BE2C (cell line): ENCODE results near the gene NEAT1.

Experiments
- DNase-seq: peaks from one replicate; pipeline ENCODE4 v3.0.0-alpha.2; 2020
- H3K27me3 ChIP-seq: fragments of 250-450 bp; sonication (Bioruptor Pico); 2 replicates; pipeline ENCODE4 v1.5.1; 2020; ENCODE audit warnings: mild to moderate bottlenecking
- H3K36me3 ChIP-seq: fragments of 250-450 bp; sonication (Bioruptor Pico); 2 replicates; pipeline ENCODE4 v1.5.1; 2020; ENCODE audit warnings: mild to moderate bottlenecking
- H3K4me1 ChIP-seq: fragments of 250-450 bp; sonication (Bioruptor Pico); 2 replicates; pipeline ENCODE4 v1.5.1; 2020
- H3K4me3 ChIP-seq: 2 replicates; pipeline ENCODE4 v1.5.1; 2011; ENCODE audit warnings: low read depth, low read length
- H3K9me3 ChIP-seq: fragments of 250-450 bp; sonication (Bioruptor Pico); 2 replicates; pipeline ENCODE4 v1.5.1; 2020
- CTCF ChIP-seq: IDR thresholded peaks from 2 replicates; pipeline ENCODE4 v1.5.1; 2012; ENCODE audit warnings: mild to moderate bottlenecking, low read depth, low read length

Gene NEAT1

GRCh38 chr11:65444314-65445051 is 21.9 kb downstream of the NEAT1 start:
- TF ChIP-seq CTCF, result no peak
- Histone ChIP-seq H3K4me1 (no peaks in the 10 kb centered on the region), H3K27me3 (no peaks in the 10 kb centered on the region), H3K9me3 (no peaks in the 10 kb centered on the region), H3K36me3 (no peaks in the 10 kb centered on the region; the same call in 1 of the 2 replicates), H3K4me3 (no peak overlapping the region)
- no peak for DNase-seq

- Histone ChIP-seq H3K4me3 (no peak overlapping the region), H3K36me3 (no peaks in the 10 kb centered on the region; the same call in 1 of the 2 replicates), H3K9me3 (no peaks in the 10 kb centered on the region), H3K4me1 (no peaks in the 10 kb centered on the region), H3K27me3 (no peaks in the 10 kb centered on the region)
- TF ChIP-seq CTCF, result no peak
- no peak for DNase-seq
These were observed 22.6 kb downstream of the NEAT1 start for GRCh38 chr11:65445101-65445603.

- no peaks in the 10 kb centered on the region; the same call in 1 of the 2 replicates for H3K36me3 ChIP-seq
- H3K4me1 ChIP-seq, result no peaks in the 10 kb centered on the region
- no peaks in the 10 kb centered on the region for H3K9me3 ChIP-seq
- DNase-seq, result no peak
- no peaks in the 10 kb centered on the region for H3K27me3 ChIP-seq
- TF ChIP-seq CTCF, result no peak
- no peak overlapping the region for H3K4me3 ChIP-seq
These were observed 23.2 kb downstream of the NEAT1 start for GRCh38 chr11:65445604-65446445.

- TF ChIP-seq CTCF, result no peak
- DNase-seq, result no peak
- H3K9me3 ChIP-seq, result no peaks in the 10 kb centered on the region
- no peak overlapping the region for H3K4me3 ChIP-seq
- no peaks in the 10 kb centered on the region; the same call in 1 of the 2 replicates for H3K36me3 ChIP-seq
- no peaks in the 10 kb centered on the region for H3K4me1 ChIP-seq
- H3K27me3 ChIP-seq, result no peaks in the 10 kb centered on the region
These were observed 24.1 kb downstream of the NEAT1 start for GRCh38 chr11:65446446-65447277.

- no peak for TF ChIP-seq CTCF
- Histone ChIP-seq H3K36me3 (no peaks in the 10 kb centered on the region; the same call in 1 of the 2 replicates), H3K4me3 (no peak overlapping the region), H3K27me3 (no peaks in the 10 kb centered on the region), H3K4me1 (no peaks in the 10 kb centered on the region), H3K9me3 (no peaks in the 10 kb centered on the region)
- DNase-seq, result no peak
These were observed 25.4 kb downstream of the NEAT1 start for GRCh38 chr11:65448074-65448417.
